ENCODE results near the gene KREMEN2. TPM values are rescaled to one million over a fixed set of nuclear protein-coding genes. Genes with fewer than 3 reads are reported as not detected.

KREMEN2 gene
- total RNA-seq, 1 donor from 2014 or later: 5.6 TPM

DNA sequence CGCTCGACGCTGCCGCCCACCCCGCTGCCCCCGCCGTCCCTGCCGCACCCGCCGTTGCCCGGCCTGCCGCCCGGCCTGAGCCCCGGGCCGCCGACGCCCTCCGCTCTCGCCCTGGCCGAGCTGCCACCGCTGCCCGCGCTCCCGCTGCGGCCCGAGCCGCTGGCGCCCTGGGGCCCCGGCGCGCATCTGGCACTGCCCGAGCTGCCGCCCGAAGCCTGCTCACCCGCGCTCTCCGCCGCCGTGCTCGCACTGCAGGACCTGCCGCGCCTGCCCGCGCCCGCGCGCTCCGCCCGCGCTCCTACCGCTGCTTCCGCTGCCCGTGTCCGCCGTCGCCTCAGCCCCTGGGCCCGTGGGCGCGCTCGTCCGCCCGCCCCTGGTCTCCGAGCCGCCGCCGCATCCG lies 40.2 kb downstream of the KREMEN2 start:
- no peak for DNase-seq

DNA sequence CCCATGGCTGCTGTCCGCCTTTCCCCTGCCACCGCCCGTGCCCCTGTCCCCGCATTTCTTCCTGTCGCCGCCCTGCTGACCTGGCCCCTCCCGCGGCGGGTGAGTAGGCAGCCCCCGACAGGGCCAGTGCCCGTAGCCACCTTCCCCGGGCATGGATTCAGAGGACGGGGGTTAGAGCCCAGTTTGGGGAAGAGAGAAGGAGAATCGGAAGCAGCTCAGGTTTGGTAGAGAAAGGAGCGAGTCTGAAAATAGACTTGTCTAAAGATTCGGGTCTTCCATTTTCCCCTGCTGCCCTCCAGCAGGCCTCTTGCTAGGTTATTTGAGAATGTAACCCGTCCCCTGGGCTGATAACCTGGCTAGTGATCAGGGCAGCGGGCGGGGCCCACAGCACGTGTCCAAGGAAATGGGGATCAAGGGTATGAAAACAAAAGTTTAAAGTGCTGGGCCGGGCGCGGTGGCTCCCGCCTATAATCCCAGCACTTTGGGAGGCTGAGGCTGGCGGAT lies 40.8 kb downstream of the KREMEN2 start:
- DNase-seq: no peak

DNA sequence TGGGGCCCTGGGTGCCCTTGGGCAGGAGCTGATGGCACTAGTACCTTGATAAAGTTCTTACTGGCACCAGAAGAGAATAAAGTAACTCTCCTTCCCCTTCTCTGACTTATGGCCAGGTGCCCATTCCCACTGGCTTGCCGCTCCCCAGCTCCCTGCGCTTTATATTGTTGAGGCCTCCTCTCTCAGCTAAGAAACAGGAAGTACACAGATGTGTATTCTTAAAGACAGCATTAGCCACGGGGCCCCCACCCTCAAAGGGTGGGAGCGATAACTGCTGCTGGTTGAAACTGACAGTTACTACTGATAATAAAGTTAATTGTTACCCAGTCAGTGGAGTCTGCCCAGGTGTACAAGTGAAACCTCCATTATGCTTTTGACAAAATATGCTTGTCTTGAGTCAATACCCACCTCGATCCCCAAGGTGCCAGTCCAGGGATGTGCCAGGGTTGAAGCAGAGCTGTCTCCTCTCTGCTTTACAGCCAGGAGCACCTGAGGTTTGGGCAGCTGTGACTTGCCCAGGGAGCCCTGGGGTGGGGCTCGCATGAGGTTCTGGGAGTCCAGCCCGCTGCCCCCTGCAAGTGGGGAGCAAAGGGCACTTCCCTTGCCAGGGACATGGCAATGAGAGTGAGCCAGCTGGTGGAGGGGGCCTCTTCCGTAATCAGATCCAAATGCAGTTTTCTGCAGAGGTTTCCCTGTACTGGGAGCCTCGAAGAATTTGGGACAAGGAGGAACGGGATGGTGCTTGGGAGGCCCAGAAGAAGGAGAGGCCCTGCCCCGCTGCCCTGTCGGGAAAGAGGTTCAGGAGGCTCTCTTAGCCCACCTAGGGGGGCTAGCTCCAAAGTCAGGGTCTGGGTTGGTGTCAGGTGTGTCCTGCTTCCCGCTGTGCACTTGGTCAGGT lies 43.2 kb downstream of the KREMEN2 start:
- no peak for DNase-seq

DNA sequence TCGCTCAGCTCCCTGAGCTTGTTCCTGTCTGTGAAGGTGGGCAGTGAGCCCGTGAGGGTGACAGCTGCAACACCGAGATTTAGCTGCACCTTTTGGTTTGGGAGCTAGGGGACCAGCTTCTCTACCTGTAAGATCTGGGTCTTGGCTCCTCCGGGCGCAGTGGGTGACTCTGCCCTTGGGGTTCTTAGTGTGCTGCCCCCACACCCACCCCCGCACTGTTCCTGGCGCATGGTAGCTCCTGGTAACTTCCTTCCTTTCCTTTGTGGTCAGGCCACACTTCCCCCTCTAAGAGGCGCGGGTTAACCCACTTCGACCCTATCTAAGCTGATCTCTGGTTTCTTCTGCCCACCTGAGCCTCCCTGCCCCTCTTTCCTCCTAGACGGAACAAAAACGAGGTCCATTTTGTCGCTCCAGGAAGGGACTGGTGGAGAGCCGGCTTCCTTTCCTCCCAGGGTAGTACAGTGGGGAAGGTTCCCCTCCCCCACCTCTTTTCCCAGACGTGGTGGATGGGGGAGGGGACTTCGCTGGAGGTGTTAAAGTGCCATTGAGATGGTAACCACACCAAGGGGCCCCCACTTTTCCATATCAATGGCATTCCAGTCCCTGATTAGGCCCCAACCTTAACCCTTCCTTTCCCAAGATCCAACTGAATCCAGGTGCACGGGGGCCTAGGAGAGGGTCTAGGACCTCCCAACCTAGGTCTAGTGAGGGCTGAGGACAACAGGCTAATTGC lies 44.0 kb downstream of the KREMEN2 start:
- DNase-seq: no peak

DNA sequence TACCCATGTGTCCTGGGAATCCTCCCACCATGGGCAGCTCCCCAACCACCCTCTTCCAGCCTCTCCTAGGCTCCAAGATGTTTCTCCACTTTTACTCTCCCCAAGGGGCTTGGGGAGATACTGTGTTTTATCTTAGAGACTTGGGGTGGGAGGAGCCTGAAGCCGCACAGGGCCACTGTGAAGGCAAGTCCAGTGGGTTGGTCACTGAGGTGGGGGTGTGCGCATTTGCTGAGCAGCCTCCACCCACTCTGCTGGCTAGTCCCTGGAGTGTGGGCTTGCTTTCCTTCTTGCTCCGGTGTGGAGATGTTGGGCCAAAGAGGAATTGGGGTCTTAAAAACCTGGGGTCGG lies 44.6 kb downstream of the KREMEN2 start:
- DNase-seq: no peak

DNA sequence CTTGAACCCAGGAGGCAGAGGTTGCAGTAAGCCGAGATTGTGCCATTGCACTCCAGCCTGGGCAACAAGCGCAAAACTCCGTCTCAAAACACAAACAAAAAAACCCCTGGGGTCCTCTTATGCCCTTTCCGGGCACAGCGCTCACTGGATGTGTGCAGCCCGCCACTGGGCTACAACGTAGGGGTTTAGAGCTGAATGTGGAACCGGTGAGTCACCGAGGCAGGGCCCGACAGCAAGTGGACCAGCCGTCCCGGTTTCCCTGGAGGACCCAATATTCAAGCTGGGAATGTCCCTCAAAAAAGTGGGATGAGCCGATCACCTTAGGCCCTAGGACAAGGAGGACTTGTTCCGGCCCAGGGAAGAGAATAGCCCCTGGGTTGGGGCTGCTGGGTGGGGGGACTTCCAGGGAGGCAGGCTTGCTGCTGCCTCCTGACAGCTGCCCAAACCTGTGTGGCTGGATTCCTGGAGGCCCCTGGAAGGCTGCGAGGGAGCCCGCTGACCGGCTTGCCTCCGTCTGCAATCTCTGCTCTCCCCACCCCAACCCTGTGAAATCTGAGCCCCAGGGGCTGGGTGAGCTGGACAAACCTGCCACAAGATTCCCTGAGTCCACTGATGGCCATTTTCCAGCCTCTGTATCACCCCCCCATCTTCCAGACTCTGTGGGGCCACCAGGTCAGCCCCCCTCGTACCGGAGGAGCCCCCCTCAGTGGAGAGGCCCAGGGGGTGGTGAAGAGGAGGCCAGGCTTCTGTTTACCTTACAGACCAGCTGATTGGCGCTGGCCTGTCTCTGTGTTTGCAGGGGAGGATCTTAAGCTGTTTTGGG lies 45.7 kb downstream of the KREMEN2 start:
- peak; percentile 68 for DNase-seq

DNA sequence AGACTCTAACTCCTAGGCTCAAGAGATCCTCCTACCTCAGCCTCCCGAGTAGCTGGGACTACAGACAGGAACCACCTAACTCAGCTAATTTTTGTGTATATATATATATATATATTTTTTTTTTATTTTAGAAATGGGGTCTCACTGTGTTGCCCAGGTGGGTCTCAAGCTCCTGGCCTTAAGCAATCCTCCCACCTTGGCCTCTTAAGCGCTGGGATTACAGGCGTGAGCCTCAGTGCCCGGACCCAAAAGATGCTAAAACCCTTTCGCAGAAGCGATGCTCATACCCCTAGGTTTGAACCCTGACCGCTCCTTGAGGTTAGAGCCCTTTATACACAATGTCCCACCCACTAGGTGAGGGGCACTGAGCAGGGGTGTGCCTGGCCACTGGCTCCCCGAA lies 46.4 kb downstream of the KREMEN2 start:
- no peak for DNase-seq

DNA sequence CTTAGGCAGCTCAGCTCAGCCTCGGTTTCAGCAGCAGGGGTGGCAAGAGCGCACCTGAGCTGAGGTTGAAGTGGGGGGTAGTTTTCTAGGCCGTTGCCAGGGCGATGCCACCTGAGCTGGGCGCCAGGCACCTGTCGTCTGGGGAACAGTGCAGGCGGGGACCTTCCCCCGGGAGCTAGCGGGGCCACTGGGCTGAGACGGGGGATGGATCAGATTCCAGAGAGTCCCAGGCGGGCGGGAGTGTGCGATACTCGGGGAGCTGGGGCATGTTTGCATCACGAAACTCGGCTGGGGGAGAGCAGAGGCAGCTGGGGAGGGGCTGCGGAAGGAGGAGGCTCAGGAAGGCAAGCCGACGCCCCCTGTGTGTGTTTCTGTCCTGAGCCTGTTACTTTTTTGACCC lies 48.2 kb downstream of the KREMEN2 start:
- no peak for DNase-seq

DNA sequence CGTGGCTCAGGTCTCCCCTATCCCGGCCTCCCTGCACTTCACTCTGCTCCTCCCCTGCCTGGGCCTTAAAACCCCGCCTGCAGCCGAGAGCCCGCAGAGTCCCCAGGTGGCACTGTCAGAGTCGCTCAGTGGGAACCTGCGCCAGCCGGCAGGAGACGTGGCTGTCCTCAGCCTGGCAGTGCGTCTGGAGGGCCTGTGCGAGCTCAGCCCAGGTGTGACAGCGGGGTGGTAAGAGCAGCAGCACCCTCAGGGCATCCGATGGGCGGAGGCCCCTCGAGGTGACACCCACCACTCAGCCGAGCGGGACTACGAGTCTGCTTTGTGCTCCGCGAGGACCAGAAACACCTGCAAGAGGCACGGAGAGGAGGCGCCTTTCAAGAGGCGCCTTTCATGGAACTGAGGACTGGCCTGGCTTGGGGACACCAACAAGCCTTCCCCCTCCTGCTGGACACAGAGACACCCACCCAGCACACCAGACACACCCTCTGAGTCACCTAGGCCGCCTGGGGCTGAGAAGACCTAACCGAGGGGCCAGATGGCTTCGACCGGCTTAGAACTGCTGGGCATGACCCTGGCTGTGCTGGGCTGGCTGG lies 48.8 kb downstream of the KREMEN2 start, which contains the start of gene CLDN9:
TSS of gene CLDN9 (plus strand) at position 96 of the 593 bp plus-strand sequence. CDS start at position 536, 440 bp downstream.
- no peak for DNase-seq

DNA sequence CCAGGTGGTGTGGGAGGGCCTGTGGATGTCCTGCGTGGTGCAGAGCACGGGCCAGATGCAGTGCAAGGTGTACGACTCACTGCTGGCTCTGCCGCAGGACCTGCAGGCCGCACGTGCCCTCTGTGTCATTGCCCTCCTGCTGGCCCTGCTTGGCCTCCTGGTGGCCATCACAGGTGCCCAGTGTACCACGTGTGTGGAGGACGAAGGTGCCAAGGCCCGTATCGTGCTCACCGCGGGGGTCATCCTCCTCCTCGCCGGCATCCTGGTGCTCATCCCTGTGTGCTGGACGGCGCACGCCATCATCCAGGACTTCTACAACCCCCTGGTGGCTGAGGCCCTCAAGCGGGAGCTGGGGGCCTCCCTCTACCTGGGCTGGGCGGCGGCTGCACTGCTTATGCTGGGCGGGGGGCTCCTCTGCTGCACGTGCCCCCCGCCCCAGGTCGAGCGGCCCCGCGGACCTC lies 49.4 kb downstream of the KREMEN2 start:
- DNase-seq: no peak

DNA sequence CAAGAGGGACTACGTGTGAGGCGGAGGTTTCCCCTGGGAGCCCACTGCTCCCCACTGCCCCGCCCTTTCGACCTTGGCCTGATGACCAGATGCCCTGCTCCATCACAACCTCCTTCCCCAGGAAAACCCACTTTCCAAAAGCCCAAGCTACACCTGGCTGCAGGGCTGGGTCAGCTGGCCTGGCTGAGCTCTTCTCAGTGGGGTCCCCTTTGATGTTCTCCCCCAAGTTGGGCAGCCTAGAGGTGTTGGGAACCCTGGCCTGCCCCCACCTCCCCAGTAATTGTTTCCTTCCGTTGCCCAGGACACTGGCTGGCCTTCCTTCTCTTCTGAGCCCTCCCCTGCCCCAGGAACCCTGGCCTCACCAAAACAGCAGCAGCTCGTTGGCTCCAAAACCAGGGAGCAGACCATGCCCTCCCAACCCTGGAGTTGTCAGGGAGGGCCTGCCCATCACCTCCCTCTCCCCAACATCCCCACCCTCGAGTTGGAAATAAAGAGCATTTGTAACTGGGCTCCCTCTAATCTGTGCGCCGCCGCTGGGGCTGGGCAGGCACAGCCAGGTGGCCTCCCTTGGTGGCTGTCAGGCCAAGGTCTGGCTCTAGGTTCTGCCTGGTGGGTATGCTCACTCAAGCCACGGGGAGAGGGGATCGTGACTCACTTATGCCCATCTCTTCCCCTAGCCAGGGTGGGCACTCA lies 50.1 kb downstream of the KREMEN2 start:
- no peak for DNase-seq

DNA sequence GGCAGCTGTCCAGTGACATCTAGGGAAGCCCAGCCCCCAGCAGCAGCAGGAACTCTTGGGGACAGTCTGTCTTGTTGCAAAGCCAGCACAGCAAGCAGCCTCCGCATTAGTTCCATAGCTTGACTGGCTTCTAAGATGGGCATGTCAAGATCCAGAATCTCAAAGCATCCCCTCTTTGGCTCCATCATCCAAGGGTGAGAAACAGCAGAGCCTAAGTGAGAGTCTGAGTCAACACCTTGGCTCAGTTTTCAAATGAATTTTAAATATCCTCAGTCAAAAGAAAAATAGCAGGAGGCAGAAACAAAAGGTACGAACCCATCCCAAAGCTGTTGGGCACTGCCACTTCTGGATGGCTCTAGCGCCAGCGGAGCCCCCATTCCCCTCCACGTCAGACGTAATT lies 50.9 kb downstream of the KREMEN2 start:
- no peak for DNase-seq

DNA sequence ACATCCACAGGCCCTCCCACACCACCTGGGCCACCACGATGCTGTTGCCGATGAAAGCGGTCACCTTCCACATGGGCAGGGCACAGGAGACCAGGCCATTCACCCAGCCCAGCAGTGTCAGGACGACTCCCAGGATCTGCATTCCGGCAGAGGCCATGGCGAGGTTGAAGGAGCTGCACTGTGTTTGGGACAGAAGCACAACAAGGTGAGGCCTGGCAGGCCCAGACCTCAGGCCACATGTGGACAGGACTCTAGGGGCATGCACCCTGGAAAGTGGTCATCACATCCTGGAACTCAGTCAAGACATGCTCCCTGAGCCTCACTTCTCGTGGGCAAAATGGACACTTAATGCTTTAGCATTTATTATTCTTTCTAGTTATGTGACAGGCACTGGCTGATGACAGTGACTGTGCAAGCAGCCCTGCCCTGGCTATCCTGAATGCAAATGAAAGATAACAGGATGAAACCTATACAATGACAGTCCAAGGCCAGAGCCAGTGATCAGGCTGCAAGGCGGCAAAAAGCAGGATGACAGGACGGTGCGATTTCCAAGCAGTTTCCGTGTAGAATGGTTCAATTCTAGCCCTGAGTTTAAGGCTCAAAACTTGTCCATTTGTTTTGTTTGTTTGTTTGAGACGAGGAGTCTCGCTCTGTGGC lies 51.9 kb downstream of the KREMEN2 start:
- no peak for DNase-seq

DNA sequence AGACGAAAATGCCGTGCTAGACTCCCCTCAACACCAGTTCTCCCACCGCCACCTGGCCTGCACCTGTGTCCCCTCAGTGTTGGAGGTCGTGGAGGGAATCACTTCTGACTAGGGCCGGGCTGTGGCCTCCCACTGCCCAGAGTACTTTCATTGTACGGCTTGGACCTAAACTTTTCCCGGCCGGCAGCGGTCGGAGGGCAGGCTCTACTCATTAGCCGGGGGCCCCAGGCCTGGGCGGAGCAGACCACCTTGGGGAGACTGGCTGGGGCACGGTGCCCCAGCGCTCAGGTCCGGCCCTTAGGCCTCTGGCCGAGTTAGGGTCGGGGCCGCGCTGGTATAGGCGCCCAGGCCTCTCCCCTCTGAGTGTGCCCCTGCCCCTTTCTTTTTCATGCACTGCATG lies 53.3 kb downstream of the KREMEN2 start:
- DNase-seq: no peak

Small RNA genes lying within 50 kb of the gene (small RNA-seq; reads per million reads assigned to genes)
- gene LINC00514 (ENCODE audit: low replicate concordance): not detected

Other genes starting within 250 kb of the KREMEN2 start
- gene PRSS27, start 244.1 kb upstream of the KREMEN2 start, total RNA-seq: 3.5 TPM
- gene SRRM2, start 211.6 kb upstream of the KREMEN2 start, total RNA-seq: 170 TPM
- gene ELOB, start 187.0 kb upstream of the KREMEN2 start, total RNA-seq: 155 TPM
- gene PRSS33, start 176.7 kb upstream of the KREMEN2 start, total RNA-seq: 2.9 TPM
- not detected for gene PRSS41, start 165.8 kb upstream of the KREMEN2 start, total RNA-seq
- not detected for gene PRSS21, start 147.0 kb upstream of the KREMEN2 start, total RNA-seq
- 1,549 TPM for gene ZG16B, start 134.0 kb upstream of the KREMEN2 start, total RNA-seq
- 18.2 TPM for gene PRSS22, start 106.1 kb upstream of the KREMEN2 start, total RNA-seq
- 37.0 TPM for gene FLYWCH2, start 81.1 kb upstream of the KREMEN2 start, total RNA-seq
- gene FLYWCH1, start 52.3 kb upstream of the KREMEN2 start, total RNA-seq: 21.6 TPM
- 6.2 TPM for gene PAQR4, start 5.1 kb downstream of the KREMEN2 start, total RNA-seq
- 12.2 TPM for gene PKMYT1, start 16.2 kb downstream of the KREMEN2 start, total RNA-seq
- not detected for gene CLDN9, start 48.6 kb downstream of the KREMEN2 start, total RNA-seq
- gene CLDN6, start 53.9 kb downstream of the KREMEN2 start, total RNA-seq: not detected
- 41.3 TPM for gene TNFRSF12A, start 56.1 kb downstream of the KREMEN2 start, total RNA-seq
- 13.0 TPM for gene HCFC1R1, start 59.7 kb downstream of the KREMEN2 start, total RNA-seq
- gene THOC6, start 59.8 kb downstream of the KREMEN2 start, total RNA-seq: 12.6 TPM
- gene BICDL2, start 72.7 kb downstream of the KREMEN2 start, total RNA-seq: 15.8 TPM
- gene MMP25, start 82.3 kb downstream of the KREMEN2 start, total RNA-seq: 0.41 TPM
- gene IL32, start 101.4 kb downstream of the KREMEN2 start, total RNA-seq: 104 TPM
- not detected for gene ZSCAN10, start 135.0 kb downstream of the KREMEN2 start, total RNA-seq
- 11.4 TPM for gene ZNF205, start 148.3 kb downstream of the KREMEN2 start, total RNA-seq
- gene ZNF213, start 170.8 kb downstream of the KREMEN2 start, total RNA-seq: 9.3 TPM
- not detected for gene OR1F1, start 223.9 kb downstream of the KREMEN2 start, total RNA-seq